Ovary (tissue), 10 donors: ENCODE results near the gene LYG2. TPM values are rescaled to one million over a fixed set of nuclear protein-coding genes. Genes with fewer than 3 reads are reported as not detected.
"Not testable (repeated sequence)": the region's sequence is repeated elsewhere in the genome, so short reads cannot be mapped to it uniquely, and the experiment has no call there.

Experiments used
- DNase-seq, 5 donors: peaks; one replicate each; pipeline ENCODE4 v3.0.0-alpha.2; 2019 to 2020
- H3K27ac ChIP-seq, 2 donors: fragments of 200-600 bp; one replicate each; pipeline versions ENCODE4 v1.5.1 to v1.8.0; 2019 to 2022
- H3K27me3 ChIP-seq: fragments of 200-600 bp; one replicate; pipeline ENCODE4 v1.8.0; 2022
- H3K36me3 ChIP-seq: fragments of 200-600 bp; sonication (generic); one replicate; pipeline ENCODE4 v1.5.1; 2019
- H3K4me1 ChIP-seq: one replicate; pipeline ENCODE4 v1.8.1; 2013; ENCODE audit warnings: mild to moderate bottlenecking, moderate library complexity; ENCODE audit not compliant: insufficient read depth
- H3K4me3 ChIP-seq: fragments of 200-600 bp; sonication (generic); one replicate; pipeline ENCODE4 v1.5.1; 2017
- H3K9me3 ChIP-seq, 2 donors: fragments of 200-600 bp in 1 of 2; sonication (generic) in 1 of 2; one replicate each; pipeline versions ENCODE4 v1.5.1 to v1.8.1; 2013 to 2019; ENCODE audit warnings: mild to moderate bottlenecking in 1 of 2, moderate library complexity in 1 of 2
- EP300 ChIP-seq: sonication (generic); formaldehyde crosslinking; IDR thresholded peaks from one replicate; pipeline ENCODE4 v1.6.1; 2017; ENCODE audit warnings: antibody characterized with exemption
- POLR2A ChIP-seq: fragments of 450-650 bp; IDR thresholded peaks from one replicate; pipeline ENCODE4 v1.6.1; 2017; ENCODE audit warnings: antibody characterized with exemption, mild to moderate bottlenecking, moderate library complexity
- WGBS, 3 donors: extraction: QIAGEN DNeasy Blood & Tissue Kit in 1 of 3; methylation state at CpG; one replicate each; pipeline versions ENCODE4 v1.1.5 to v1.1.7; 2013 to 2017; 5-methylcytosine and 5-hydroxymethylcytosine counted together
- intact Hi-C, 4 donors: fragments of 100-400 bp; cut with DNase I; formaldehyde crosslinking; loops; one replicate each; pipeline versions ENCODE4 v1.11.0 to v1.15.1; 2022 to 2023
- long read RNA-seq, 3 donors: library from polyadenylated mRNA in 2 of 3; unstranded in 2 of 3; transcript quantifications; one replicate each; pipeline ENCODE4 v2.0.0 and lab custom pipeline, GENCODE V29; 2021 to 2026
- polyA plus RNA-seq, 2 donors: library from polyadenylated mRNA; stranded (reverse); fragments of 200-250 nt in 1 of 2; fragments of 350-450 nt in 1 of 2; fragmentation: Illumina TruSeq in 1 of 2; extraction: RNeasy Lipid Tissue Mini Kit (QIAGEN cat#74804) in 1 of 2; gene quantifications; one replicate each; pipeline ENCODE4 v1.2.3, GENCODE V29; 2013 to 2014
- total RNA-seq, 7 donors: library from RNA; depleted of rRNA in 2 of 7; stranded (reverse); fragments of >200 nt in 2 of 7; fragmentation: NEBNext Ultra II Directional in 3 of 7; extraction: Animal tissue kit (Norgen Biotek cat#: 25700) in 3 of 7; gene quantifications; one replicate each; pipeline versions ENCODE4 v1.1.0 to v1.2.4, GENCODE V29; 2016 to 2023
- TF ChIP-seq, protein P1 (sequence below), 3 donors: fragments of 450-650 bp in 2 of 3; fragments of 200-600 bp in 1 of 3; IDR thresholded peaks; one replicate each; pipeline versions ENCODE4 v1.5.1 to v1.8.0; 2016 to 2022; ENCODE audit warnings: antibody characterized with exemption in 3 of 3, mild to moderate bottlenecking in 1 of 3
- donor health status: DM: no; HTN: no; CAD: no; lungs with moderate emphysema.
- donor health status: DM: no; HTN: no; CAD: no.
- donor health status: Bipolar disorder and iron deficiency.
- donor health status: DM: yes; HTN: yes; CAD: no.
- donor health status: DM: no; HTN: no; CAD: no.
- donor health status: DM: yes; HTN: yes; CAD: no.

Gene LYG2, protein sequence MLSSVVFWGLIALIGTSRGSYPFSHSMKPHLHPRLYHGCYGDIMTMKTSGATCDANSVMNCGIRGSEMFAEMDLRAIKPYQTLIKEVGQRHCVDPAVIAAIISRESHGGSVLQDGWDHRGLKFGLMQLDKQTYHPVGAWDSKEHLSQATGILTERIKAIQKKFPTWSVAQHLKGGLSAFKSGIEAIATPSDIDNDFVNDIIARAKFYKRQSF
- total RNA-seq (not detected), polyA plus RNA-seq (not detected)
- long read RNA-seq, donor 1, partial matches to known transcripts = 0 of 2 reads
- long read RNA-seq, donor 1, other reads (novel, unspliced or antisense) = 2 of 2 reads
- long read RNA-seq, donor 2 = 0 reads
- long read RNA-seq, donor 3 = 0 reads

DNA sequence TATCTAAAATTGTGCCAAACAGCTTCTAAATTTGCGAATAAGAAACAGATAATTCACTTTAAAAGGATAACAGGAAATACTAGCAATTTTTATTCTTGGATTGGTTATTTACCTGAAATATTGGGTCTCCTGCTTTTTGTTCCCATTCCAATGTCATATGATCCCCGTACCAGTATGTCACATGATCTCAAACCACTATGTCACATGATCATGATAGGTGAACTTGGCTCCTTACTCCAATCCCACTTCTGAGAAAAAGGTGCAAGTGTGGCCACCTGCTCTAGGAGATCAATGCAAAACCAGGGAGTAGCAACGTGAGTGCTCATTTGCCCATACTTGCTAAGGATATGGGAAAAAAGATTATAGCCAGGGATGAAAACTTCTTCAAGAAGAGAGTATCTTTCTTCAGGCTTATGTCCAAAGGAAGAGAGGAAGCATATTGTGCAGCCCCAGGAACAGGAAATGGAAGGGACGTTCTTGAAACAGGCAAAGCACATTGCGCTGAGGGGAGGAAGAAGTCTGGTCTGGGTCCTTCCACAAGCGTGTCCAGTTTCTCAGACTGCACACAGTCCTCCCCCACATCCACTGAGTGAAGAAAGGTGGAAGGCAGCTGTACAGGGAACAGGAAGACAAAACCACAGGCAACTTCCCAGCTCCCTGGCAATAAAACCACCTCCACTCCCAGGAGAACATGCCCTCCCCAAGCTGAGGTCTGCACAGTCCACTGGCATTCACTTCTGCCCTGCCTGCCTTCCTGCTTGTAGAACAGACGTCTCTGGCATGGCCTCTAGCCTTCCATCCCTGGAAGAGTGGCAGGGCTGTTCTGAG lies at the start of gene LYG2:
TSS of gene LYG2 (minus strand) at position 176 of the 828 bp plus-strand sequence. CDS start 1,406 bp downstream, outside the sequence.
- H3K4me3 ChIP-seq = no peak within 1 kb of the TSS
- no peak for DNase-seq
- intact Hi-C loops = no loop called here
- 75 to 85% (median 76%) methylated on average over 7 of the region's 7 CpGs for WGBS, 3 donors
- no peaks in the 10 kb centered on the region for H3K36me3 ChIP-seq
- H3K27me3 ChIP-seq = no peaks in the 10 kb centered on the region
- no peaks in the 10 kb centered on the region for H3K9me3 ChIP-seq
- no peaks in the 10 kb centered on the region for H3K4me1 ChIP-seq
- TF ChIP-seq, protein P1, sequence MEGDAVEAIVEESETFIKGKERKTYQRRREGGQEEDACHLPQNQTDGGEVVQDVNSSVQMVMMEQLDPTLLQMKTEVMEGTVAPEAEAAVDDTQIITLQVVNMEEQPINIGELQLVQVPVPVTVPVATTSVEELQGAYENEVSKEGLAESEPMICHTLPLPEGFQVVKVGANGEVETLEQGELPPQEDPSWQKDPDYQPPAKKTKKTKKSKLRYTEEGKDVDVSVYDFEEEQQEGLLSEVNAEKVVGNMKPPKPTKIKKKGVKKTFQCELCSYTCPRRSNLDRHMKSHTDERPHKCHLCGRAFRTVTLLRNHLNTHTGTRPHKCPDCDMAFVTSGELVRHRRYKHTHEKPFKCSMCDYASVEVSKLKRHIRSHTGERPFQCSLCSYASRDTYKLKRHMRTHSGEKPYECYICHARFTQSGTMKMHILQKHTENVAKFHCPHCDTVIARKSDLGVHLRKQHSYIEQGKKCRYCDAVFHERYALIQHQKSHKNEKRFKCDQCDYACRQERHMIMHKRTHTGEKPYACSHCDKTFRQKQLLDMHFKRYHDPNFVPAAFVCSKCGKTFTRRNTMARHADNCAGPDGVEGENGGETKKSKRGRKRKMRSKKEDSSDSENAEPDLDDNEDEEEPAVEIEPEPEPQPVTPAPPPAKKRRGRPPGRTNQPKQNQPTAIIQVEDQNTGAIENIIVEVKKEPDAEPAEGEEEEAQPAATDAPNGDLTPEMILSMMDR (IDR thresholded peaks at IDR 0.05) = no peak
- TF ChIP-seq EP300 = no peak
- no peak for TF ChIP-seq POLR2A
- H3K27ac ChIP-seq = no peak within 1 kb of the TSS

DNA sequence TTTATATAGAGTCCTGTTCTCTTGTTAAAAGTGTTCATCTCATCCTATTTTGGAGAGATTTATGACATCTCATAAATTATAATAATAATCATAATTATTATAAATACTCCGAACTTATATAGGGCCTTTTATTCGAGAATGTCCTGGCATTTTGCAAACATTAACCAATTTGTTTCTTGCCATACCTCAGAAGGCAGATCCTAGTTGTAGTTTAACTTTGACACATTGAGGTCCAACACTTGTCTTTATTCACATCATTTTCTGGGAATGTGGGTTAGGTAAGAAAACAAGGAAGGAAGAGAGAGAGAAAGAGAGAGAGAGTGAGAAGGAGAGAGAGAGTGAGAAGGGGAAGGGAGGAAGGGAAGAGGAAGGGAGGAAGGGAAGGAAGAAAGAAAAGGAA lies 45.6 kb upstream of the LYG2 start, which contains the start of gene LYG1:
TSS of gene LYG1 (minus strand) at position 101 of the 400 bp plus-strand sequence. CDS start 5,527 bp downstream, outside the sequence.
- H3K27me3 ChIP-seq, intact Hi-C loops, H3K9me3 ChIP-seq: not testable (repeated sequence)

DNA sequence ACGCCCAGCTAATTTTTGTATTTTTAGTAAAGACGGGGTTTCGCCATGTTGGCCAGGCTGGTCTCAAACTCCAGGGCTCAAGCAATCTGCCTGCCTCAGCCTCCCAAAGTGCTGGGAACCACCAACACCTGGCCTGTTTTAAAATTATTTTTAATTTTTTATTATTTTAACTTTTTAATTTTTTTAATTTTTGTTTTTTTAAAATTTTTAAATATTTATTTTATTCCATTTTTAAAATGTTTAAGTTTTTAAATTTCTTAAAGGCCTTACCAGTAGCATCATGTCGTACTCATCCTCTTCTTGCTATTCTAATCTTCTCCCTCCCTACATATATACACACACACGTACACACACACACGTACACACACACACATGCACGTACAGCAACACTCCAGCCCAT lies 44.1 kb upstream of the LYG2 start:
- Histone ChIP-seq H3K36me3 (no peaks in the 10 kb centered on the region), H3K4me1 (no peaks in the 10 kb centered on the region), H3K27ac (no peak overlapping the region), H3K9me3 (no peaks in the 10 kb centered on the region), H3K4me3 (no peak overlapping the region), H3K27me3 (no peaks in the 10 kb centered on the region)
- intact Hi-C loops = no loop called here
- WGBS, 3 donors = 94 to 96% (median 95%) methylated on average over 7 of the region's 7 CpGs
- DNase-seq = no peak
- TF ChIP-seq EP300 = no peak

More for the DNA sequence above, 45.6 kb upstream of the LYG2 start, which contains the start of gene LYG1:
- H3K36me3 ChIP-seq, H3K4me1 ChIP-seq, DNase-seq, H3K27ac ChIP-seq, H3K4me3 ChIP-seq: not testable (repeated sequence)
- WGBS, 3 donors = 88 to 95% (median 94%) methylated on average over 2 of the region's 2 CpGs

- 86 to 95% (median 92%) methylated on average over 2 of the region's 2 CpGs for WGBS, 3 donors
- Histone ChIP-seq H3K27me3 (no peaks in the 10 kb centered on the region), H3K9me3 (no peaks in the 10 kb centered on the region), H3K4me3 (no peak overlapping the region), H3K36me3 (no peaks in the 10 kb centered on the region), H3K27ac (no peak overlapping the region), H3K4me1 (no peaks in the 10 kb centered on the region)
- TF ChIP-seq, protein P1 (IDR thresholded peaks at IDR 0.05) = no peak
- TF ChIP-seq POLR2A (no peak), EP300 (no peak)
- no peak for DNase-seq
- intact Hi-C loops = no loop called here
Observed at GRCh38 chr2:99297994-99298393, 42.5 kb upstream of the LYG2 start.

DNA sequence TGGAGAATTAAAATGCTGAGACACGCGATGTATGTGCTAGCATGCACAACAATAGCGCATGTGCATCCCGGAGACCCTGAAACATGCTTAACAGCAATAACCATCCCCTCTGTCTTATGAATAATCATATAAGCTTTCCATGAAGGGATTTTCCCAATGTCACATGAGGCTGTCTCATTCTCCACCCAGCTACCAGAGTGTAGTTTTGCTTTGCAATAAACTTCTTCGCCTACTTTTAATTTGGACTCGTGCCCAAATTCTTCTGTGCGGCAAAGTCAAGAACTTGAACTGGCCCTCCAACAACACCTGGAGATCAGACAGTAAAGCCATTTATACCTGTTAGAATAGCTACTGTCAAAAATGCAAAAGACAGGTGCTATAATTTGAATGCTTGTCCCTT lies 30.1 kb upstream of the LYG2 start:
- Histone ChIP-seq H3K4me1 (no peaks in the 10 kb centered on the region), H3K4me3 (no peak overlapping the region), H3K9me3 (no peaks in the 10 kb centered on the region), H3K27ac (no peak overlapping the region), H3K36me3 (no peaks in the 10 kb centered on the region), H3K27me3 (no peaks in the 10 kb centered on the region)
- WGBS, 3 donors = 93 to 94% (median 94%) methylated on average over 7 of the region's 7 CpGs
- no peak for DNase-seq
- intact Hi-C loops = no loop called here
- TF ChIP-seq, protein P1 (IDR thresholded peaks at IDR 0.05) = no peak
- no peak for TF ChIP-seq POLR2A
- no peak for TF ChIP-seq EP300
